ENCODE measurements around the gene MCTP1.

DNA sequence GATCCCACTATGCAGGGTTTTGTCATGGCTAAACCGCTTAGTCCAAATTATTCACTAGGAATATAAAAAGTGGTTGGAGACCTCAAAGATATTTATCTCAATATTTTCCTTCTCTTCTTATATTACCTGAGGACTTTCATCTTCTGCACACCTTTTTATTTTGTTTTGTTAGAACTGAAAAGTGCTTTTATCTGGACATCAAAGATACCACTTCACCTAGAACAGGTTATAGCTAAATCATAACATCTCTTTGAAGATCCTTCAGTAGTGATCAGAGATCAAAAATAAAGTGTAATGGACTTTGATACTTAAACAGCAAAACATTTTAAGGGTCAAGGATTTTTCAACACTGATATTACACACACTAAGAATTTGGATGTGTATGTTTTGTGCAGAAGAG lies 160.2 kb downstream of the MCTP1 start:
- no peak for TF ChIP-seq POLR2AphosphoS2 (IDR thresholded peaks at IDR 0.05; ENCODE audit: low read length)
- TF ChIP-seq, protein P1, sequence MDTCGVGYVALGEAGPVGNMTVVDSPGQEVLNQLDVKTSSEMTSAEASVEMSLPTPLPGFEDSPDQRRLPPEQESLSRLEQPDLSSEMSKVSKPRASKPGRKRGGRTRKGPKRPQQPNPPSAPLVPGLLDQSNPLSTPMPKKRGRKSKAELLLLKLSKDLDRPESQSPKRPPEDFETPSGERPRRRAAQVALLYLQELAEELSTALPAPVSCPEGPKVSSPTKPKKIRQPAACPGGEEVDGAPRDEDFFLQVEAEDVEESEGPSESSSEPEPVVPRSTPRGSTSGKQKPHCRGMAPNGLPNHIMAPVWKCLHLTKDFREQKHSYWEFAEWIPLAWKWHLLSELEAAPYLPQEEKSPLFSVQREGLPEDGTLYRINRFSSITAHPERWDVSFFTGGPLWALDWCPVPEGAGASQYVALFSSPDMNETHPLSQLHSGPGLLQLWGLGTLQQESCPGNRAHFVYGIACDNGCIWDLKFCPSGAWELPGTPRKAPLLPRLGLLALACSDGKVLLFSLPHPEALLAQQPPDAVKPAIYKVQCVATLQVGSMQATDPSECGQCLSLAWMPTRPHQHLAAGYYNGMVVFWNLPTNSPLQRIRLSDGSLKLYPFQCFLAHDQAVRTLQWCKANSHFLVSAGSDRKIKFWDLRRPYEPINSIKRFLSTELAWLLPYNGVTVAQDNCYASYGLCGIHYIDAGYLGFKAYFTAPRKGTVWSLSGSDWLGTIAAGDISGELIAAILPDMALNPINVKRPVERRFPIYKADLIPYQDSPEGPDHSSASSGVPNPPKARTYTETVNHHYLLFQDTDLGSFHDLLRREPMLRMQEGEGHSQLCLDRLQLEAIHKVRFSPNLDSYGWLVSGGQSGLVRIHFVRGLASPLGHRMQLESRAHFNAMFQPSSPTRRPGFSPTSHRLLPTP (IDR thresholded peaks at IDR 0.05; ENCODE audit: borderline replicate concordance, extremely low read depth, insufficient read length), result no peak
- TF ChIP-seq, protein P2, sequence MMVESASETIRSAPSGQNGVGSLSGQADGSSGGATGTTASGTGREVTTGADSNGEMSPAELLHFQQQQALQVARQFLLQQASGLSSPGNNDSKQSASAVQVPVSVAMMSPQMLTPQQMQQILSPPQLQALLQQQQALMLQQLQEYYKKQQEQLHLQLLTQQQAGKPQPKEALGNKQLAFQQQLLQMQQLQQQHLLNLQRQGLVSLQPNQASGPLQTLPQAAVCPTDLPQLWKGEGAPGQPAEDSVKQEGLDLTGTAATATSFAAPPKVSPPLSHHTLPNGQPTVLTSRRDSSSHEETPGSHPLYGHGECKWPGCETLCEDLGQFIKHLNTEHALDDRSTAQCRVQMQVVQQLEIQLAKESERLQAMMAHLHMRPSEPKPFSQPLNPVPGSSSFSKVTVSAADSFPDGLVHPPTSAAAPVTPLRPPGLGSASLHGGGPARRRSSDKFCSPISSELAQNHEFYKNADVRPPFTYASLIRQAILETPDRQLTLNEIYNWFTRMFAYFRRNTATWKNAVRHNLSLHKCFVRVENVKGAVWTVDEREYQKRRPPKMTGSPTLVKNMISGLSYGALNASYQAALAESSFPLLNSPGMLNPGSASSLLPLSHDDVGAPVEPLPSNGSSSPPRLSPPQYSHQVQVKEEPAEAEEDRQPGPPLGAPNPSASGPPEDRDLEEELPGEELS (CRISPR knock-in tag; IDR thresholded peaks at IDR 0.05; ENCODE audit: borderline replicate concordance), result no peak
- TF ChIP-seq, protein P3, sequence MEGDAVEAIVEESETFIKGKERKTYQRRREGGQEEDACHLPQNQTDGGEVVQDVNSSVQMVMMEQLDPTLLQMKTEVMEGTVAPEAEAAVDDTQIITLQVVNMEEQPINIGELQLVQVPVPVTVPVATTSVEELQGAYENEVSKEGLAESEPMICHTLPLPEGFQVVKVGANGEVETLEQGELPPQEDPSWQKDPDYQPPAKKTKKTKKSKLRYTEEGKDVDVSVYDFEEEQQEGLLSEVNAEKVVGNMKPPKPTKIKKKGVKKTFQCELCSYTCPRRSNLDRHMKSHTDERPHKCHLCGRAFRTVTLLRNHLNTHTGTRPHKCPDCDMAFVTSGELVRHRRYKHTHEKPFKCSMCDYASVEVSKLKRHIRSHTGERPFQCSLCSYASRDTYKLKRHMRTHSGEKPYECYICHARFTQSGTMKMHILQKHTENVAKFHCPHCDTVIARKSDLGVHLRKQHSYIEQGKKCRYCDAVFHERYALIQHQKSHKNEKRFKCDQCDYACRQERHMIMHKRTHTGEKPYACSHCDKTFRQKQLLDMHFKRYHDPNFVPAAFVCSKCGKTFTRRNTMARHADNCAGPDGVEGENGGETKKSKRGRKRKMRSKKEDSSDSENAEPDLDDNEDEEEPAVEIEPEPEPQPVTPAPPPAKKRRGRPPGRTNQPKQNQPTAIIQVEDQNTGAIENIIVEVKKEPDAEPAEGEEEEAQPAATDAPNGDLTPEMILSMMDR (IDR thresholded peaks at IDR 0.05 in 2 of 3, conservative IDR thresholded peaks at IDR 0.05 in 1 of 3; ENCODE audit: insufficient read depth in 2 of 3, low read depth in 1 of 3, low read length in 3 of 3), result no peak
- TF ChIP-seq, protein P4, sequence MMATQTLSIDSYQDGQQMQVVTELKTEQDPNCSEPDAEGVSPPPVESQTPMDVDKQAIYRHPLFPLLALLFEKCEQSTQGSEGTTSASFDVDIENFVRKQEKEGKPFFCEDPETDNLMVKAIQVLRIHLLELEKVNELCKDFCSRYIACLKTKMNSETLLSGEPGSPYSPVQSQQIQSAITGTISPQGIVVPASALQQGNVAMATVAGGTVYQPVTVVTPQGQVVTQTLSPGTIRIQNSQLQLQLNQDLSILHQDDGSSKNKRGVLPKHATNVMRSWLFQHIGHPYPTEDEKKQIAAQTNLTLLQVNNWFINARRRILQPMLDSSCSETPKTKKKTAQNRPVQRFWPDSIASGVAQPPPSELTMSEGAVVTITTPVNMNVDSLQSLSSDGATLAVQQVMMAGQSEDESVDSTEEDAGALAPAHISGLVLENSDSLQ (IDR thresholded peaks at IDR 0.05), result no peak
- no peak for TF ChIP-seq KLF10 (CRISPR knock-in tag; IDR thresholded peaks at IDR 0.05)
- no peak for TF ChIP-seq SIRT6 (IDR thresholded peaks at IDR 0.05; ENCODE audit: low read depth, low read length)
- no peak for TF ChIP-seq EP400 (IDR thresholded peaks at IDR 0.05)
- no peak for TF ChIP-seq FOS (IDR thresholded peaks at IDR 0.05; ENCODE audit: extremely low read depth, insufficient read length)
- TF ChIP-seq RBM17 (IDR thresholded peaks at IDR 0.05; ENCODE audit: borderline replicate concordance, low read depth, low read length), result no peak
